ENCODE measurements around the gene CIPC.

Gene CIPC, protein sequence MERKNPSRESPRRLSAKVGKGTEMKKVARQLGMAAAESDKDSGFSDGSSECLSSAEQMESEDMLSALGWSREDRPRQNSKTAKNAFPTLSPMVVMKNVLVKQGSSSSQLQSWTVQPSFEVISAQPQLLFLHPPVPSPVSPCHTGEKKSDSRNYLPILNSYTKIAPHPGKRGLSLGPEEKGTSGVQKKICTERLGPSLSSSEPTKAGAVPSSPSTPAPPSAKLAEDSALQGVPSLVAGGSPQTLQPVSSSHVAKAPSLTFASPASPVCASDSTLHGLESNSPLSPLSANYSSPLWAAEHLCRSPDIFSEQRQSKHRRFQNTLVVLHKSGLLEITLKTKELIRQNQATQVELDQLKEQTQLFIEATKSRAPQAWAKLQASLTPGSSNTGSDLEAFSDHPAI

DNA sequence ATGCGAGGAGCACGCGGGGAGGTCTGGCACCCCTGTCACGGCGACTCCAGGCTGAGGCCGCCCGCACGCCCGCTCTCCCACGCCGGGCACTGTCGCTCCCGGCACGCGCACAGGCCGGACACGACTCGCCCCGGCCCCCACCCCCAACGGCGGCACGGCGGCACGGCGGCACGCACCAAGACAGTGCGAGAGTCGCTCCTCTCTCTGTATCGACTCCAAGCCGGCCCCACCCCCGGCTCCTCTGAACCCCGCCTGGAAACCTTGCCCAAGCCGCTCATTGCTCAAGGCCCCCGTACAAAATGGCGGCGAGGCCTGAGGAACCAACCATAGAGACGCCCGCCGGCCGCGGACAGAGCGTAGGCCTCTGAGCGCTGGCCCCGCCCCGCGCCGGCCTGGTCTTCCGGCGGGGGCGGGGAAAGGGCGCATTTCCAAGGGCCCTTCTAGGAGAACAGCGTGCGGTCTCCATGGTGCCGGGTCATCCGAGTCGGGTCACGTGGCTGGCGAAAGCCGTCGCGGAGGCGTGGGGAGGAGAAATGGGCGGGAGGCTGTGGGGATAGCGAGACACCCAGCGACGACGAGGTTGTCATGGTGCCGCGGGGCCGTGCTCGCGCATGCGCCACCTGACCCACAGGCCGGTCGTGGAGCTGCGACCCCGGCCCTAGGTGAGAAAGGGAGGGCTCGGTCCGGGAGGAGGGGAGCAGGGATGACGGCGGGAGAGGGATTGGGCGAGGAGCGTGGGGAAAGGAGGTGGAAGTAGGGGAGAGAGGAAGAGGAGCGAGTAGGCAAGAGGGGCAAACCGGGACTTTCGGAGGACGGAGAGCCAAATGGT, at the start of gene CIPC:
Gene CIPC, plus strand, starts transcription at position 559 of the 829 bp plus-strand sequence. CDS start 7,451 bp downstream, outside the sequence.
- peak; percentile 96 for DNase-seq (ENCODE audit: low read depth)

DNA sequence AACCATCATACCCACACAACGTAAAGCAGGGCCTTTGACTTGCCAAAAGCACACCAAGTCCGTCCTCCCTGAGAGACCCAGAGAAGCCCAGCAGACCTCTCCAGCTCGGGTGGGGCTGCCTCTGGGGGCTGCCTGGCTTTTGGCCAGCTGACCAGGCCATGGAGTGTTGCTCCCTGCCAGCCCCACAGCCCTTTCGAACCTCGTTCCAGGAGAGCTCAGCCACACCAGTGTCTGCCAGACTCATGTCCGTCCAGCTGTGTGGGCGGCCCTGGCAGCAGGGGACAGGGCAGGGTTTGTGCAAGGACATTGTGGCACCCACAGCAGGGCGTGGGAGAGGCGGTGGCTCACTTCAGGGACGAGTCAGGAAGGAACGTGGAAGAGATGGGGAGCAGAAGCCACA, 46.9 kb upstream of the CIPC start:
- DNase-seq (ENCODE audit: low read depth) = no peak

DNA sequence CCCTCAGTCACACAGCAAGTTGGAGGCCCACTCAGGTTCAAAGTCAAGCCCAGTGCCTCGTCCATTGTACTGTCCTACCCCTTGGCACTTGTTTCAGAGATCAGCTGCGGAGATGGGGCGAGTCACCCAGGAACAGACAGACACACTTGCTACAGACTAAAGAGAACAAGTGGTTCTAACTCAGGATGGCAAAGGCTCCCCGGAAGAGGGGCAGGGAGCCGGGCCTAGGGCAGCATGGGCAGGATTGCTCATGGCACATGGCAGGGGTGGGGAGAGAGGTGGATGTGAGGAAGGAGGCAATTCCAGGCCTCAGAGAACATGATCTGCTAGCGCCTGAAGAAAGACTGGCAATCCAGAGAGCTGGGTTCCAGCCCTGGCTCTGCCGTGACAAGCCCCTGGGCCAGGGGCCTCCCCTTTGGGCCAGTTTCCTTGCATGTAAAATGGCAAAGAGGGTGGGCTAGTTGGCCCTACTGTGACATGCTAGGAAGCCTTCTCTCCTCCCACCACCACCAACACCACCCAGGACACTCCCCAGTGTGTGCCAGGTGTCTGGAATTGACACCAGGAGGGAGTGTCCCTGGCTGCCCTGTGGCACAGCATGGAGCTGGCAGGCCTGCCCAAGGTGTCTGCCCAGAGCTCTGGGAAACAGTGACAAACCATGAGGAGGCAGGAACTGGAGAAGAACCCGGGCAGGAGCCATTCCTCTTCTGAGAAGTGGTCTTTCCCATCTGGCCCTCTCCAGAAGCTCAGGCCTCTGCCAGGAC, 45.6 kb upstream of the CIPC start:
- no peak for DNase-seq (ENCODE audit: low read depth)

DNA sequence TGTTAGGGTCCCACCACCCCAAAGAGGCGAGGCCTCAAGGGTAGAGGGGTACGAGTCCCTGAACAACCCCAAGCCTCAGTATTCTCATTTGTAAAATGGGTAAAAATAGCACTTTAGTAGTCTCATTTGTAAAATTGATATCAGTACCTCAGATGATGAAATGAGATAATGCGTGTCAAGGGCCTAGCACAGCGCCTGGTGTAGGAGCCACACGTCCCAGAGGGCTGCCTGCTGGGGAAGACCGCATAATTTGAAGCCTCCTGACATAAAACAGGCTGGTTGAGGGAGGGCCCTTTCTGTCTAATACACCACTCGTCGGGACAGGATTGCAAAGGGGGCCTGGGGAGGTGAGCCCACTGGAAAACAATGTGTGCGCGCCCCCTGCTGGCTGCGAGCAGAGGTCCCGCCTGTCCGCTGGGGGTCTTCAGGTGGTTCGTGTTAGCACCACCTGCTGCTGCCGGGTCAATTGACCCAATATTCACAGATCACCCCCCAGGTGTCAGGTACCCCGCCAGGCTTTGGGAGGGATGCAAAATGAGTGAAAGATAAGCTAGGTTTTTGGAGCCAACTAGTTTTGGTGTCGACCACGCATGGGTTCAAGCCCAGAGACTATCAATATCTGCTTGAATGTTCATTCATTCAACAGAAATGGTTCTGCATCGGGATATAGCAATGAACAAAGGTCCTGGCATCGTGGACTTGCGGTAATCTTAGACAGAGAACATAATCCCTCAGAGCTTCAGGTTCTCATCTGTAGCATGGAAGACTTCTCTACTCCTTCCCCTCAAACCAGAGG, 44.8 kb upstream of the CIPC start:
- no peak for DNase-seq (ENCODE audit: low read depth)

DNA sequence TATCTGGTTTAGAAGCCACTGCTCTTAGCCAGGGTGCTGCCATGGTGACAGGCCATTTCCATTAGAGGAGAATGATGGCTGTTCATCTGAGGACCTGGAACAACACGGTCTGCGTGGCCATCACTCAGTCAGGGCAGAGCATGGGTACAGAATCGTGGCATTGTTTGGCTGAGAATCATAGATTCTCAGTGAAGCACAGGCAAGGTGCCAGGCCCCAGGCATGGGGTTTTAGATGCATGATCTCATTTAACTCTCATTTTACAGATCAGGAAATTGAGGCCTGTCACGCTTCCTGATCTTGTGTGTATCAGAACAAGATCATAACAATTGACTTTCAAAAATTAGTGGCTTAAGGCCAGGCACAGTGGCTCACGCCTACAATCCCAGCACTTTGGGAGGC, 42.8 kb upstream of the CIPC start:
- no peak for DNase-seq (ENCODE audit: low read depth)

DNA sequence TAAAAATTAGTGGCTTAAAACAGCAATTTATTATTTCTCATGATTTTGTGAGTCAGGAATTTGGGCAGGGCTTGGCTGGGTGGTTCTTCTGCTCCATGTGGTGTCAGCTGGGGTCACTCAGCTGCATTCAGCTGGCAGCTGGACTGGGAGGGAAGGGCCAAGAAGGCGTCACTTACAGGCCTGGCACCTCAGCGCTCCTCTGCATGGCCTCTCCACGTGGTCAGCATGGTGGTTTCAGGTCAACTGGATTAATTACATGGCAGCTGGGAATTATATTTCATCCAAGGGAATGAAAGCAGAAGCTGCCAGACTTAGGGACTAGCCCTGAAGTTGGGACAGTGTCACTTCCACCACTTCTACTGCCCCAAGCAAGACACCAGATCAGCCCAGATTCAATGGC, 42.1 kb upstream of the CIPC start:
- no peak for DNase-seq (ENCODE audit: low read depth)

DNA sequence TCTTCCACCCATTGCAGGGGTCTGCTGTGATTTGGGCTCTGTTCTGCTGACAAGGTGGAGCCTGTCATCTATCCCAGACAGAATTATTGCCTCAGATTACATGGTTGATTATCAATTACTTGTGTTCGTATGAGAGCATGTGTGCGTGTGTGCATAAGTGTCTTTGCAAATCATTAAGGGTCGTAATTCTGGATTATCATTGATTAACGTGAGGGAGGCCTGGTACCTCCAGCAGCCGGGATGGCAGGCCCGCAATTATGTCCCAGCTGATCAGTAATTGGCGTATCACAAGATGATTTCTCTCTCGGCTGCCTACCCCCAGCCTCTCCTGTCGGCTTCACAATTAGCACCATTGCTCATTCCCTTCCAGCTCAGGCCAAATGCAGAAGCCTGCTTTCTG, 39.9 kb upstream of the CIPC start:
- DNase-seq (ENCODE audit: low read depth) = no peak

DNA sequence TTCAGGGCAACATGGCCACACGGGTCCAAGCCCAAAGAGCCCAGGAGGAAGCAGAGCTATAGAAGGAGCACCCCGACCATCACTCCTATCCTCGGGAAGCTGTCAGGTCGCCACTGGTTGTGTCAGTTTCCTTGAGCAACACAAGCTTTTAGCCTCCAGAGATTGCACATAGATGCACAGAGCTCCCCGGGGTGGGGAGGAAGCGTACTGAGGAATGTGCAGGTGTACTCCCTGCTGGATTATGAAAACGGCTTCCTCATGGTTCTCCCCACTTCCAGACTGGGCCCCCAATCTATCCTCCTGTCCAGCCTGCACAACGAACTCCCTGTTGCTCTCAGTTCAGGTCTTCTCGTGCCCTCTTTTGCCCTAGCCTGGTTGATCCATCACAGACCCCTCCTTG, 39.3 kb upstream of the CIPC start:
- no peak for DNase-seq (ENCODE audit: low read depth)

DNA sequence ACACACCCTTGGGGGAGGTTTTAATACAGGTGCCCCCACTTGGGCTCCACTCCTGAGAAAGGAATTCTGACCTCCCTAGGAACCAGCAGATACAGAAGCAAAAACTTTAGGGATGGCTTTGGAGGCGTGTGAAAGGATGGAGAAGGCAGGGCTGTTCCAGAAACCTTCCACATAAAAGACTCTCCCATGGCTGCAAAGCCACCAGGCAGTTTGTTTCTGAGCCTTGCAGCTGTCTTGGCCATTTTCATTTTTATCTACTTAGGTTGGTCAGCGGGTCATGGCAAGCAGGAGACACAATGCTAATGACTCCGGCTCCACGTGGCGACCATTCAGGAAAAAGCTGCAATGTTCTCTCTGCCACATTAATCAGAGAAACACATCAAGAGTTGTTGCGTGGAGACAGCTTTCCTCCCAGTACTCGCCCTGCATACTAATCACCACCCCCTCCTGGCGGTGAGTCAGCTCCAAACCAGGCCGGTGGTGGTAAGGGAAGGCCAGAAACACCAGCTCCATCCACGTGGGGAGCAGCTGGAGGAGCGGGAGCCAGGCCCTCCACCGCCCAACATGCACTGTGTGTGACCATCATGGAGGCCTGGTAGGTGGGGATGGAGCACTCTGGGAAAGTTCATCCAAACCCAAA, 38.7 kb upstream of the CIPC start:
- peak; percentile 55 for DNase-seq (ENCODE audit: low read depth)

DNA sequence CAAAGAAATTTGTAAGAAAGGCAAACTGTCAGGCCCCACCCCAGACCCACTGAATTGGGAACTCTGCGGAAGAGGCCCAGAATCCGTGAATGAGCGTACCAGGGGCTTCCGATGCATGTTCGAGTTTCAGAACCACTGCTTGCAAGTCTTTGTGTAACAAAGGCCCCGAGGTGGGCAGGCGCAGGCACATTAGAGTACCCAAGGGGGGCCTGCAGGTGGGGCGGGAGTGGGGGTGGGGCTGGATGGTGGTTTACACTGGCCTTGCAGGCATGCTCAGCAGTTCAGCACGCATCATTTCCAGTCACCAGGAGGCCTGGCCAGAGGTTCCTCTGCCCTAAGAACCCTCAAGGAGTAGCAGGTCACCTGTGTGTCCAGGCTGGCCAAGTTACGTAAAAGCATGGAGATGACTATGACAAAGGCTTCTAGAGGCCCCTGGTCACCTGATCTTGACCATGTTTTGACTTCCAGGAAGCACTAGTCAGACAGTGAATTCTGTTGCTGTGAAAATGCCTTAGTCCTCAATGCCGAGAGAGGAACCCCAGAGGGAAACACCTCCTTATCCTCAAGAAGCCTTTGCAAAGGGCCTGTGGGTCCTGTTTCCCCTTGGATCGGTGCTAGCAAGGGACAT, 36.3 kb upstream of the CIPC start:
- no peak for DNase-seq (ENCODE audit: low read depth)

DNA sequence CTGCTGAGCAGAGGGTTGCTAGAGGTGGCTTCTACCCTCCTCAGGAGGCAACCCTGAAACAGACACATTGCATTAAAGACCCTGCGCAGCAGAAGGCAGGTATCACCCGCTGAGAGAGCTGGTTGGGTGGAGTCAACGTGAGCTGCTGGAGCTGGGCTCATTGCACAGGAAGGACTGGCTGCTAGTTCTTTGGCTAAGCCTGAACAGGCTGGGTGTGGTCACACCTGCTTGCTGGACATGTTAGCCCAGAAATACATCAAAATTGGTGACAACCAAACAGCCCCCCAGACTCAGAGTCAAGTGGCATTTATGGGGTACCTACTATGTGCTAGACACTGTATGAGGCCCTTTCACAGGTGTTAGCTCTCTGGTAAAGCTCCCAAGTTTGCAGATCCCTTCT, 35.8 kb upstream of the CIPC start:
- no peak for DNase-seq (ENCODE audit: low read depth)

DNA sequence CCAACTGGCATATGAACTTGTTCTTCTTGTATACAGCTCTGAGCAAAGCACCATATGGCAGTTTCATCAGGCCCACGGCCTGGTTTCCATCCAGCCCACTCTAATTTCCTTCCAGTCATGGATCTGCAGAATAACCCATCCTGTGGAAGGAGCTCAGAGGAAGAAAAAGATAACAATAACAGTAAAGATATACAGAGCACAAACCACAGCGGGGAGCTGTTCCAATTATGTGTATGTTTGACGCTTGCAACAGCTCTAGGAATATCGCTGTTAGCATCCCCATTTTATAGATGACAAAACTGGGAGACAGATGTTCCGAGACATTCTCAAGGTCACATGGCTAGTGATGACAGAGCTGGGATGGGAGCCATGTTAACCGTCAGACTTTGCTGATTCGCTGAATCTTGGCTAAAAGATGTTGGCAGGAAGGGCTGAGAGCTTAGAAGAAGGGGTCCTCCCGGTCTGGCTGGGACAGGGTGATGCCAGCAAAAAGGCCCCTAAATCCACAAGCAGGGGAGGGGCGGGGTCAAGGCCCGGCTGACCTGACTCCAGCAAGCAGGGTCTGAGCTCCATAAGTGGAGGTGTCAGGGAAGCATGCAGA, 34.4 kb upstream of the CIPC start:
- no peak for DNase-seq (ENCODE audit: low read depth)

DNA sequence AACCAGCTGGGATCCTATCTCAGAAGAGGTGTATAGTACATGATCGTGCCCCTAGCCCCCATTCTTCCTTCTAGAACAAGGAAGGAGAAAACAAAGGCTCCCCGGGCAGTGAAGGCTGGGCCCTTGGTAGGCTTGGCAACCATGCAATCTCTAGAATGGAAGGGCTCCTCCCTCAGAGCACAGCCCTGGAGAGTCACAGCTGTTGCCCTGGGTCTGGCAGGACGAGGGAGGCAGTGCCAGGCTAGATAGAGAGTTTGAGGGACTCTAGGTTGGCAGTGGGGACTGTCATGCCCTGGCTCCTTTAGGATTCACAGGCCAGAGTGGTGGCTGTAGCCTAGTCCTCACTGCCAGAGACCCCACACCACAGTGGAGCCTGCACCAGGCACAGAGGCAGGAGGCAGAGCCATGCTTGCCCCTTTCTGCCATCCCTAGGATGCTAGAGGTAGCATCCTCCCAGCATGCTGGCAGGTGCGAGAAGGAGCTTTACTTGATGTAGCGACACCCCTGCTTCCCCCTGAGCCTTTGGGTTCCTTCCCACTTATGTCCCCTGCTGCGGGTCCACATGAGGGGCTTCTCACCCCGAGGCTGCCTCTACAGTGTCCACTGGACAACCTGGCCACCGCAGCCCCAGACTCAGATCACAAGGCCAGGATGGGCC, 33.4 kb upstream of the CIPC start:
- no peak for DNase-seq (ENCODE audit: low read depth)

DNA sequence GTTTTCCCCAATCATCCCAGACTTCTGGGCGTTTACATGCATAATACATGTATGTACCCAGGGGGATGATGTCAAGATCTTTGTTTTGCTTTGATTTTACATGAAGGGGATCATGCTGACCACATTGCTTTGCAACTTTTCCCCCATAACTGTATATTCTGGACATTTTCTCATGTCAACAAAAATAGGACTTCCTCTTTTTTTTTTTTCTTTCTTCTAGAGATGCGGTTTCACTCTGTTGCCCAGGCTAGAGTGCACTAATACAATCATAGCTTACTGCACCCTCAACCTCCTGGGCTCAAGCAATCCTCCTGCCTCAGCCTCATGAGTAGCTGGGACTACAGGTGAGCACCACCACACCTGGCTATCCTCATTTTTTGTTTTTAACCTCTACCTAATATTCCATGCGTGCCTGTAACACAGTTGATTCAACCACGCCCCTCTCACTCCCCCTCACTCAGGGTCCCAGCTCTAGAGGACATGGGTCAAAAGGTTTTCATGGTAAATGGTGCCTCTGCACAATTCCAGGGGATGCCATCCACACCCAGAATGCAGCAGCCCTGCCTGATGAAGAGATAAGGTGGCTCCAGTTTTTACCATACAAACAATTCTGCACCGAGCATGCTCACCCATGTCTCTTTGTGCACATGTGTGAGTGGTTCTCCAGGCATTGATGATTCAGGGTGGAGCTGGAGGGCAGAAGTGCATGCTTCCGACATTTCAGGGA, 32.0 kb upstream of the CIPC start:
- no peak for DNase-seq (ENCODE audit: low read depth)

DNA sequence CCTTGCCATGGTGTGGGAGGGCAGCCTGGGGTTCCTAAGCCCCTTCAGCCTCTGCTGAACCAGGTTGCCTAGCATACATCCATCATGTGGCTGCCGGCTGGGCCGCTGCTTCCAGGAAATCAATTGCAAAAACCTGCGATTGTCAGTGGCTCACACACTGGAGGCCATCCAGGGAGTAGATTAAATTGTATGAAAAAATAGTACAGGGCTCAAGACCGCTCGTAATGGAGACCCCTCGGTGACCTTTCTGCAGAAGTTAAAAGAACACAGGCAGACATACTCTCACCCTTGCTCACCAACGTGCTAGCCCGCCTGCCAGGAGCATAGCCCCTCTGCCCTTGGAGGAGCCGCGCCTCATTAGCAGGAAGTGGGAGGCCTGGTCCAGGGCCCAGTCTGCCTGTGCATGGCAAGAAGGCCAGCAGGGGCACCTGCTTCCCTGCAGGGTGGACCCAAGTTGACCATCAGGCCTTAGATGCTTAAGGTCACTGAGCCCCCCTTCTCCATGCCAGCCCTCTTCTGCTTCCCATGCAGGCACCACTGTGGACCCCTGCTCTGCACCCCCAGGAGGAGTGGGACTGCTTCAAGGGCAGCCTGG, 31.4 kb upstream of the CIPC start:
- no peak for DNase-seq (ENCODE audit: low read depth)

DNA sequence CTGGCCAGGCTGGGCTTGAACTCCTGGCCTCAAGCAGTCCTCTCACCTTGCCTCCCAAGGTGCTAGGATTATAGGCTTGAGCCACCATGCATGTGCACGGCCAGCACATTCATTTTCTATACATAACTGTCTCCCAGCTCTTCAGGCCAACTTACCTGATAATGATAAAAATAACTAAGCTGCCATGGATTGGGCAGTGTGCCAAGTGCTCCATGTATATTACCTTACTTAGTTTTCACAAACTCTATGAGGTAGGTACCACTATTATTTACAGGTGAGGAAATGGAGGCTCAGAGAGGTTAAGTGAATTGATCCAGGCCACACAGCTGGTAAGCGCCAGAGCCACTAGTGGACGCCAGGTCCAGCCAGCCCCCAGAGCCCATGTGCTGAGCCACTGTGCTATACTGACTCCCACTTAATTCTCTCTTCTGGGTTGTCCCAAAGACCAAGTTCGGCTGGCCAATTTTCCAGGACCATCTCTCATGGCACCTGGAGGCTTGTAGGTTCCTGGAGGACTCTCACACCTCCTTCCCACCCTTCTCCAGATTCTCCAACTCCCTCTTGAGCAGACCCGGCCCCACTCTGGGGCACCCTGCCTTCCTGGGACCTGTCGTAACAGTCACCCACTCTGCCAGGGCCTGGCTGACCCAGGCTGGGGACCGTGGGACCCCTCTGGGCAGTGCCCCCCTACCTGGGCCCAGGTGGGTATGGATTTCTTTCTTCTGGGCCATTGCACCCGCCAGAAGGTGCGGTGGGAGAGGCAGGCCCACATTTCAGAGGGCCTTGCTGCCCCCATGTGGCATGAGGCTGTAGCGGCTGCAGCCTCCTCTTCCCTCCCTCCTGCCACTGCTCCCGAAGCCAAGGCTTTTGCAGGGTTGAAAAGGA, 30.2 kb upstream of the CIPC start:
- peak; percentile 35 for DNase-seq (ENCODE audit: low read depth)

DNA sequence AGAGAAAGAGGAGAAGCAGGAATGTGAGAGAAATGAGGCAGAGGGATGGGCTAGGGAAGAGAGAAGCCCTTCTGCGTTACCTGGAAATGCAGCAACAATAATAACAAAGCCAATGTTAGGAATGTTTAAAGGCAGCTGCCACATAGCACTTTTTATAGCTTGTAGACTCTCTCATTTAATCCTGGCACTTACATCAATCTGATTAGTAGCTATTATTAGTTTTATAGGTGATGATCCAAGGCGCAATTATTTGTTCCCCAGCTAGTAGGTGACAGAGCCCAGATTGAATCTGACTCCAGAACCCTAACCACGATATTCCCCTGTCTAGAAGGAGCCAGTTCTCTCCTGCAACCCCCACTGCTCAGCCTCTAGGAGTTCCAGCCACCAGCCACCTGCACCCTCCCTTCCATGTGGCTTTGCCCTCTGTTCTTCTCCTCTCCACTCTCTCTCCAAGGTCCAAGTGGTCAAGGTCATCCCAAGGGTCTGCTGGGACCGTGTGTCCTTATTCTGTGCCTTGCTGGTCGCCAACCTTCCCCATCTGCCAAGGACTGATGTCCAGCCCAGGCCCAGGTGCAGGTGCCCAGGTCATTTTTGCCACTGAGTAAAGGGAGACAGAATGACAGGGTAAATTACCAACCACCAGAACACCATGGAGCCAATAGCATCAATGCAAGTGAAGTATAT, 29.4 kb upstream of the CIPC start:
- DNase-seq (ENCODE audit: low read depth) = no peak
